ENCODE measurements around the gene ARPC1A. TPM values are rescaled to one million over a fixed set of nuclear protein-coding genes. Genes with fewer than 3 reads are reported as not detected.
"Not testable (repeated sequence)": the region's sequence is repeated elsewhere in the genome, so short reads cannot be mapped to it uniquely, and the experiment has no call there.

ARPC1A gene
- total and polyA plus RNA-seq, 2 of the 8 experiments (the other 6 are each of a cell fraction or from before 2014, with no cell fraction given): 123 to 155 TPM

DNA sequence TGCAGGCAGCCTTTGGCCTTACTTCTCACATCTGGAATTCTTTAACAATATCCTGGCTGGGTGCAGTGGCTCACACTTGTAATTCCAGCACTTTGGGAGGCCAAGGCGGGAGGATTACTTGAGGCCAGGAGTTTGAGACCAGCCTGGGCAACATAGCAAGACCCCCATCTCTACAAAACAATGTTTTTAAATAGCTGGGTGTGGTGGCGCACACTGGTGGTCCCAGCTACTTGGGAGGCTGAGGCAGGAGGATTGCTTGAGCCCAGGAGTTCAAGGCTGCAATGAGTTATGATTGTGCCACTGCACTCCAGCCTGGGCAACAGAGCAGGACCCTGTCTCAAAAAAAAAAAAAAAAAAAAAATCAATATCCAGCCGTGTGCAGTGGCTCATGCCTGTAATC, 35.5 kb upstream of the ARPC1A start:
- H3K4me1 ChIP-seq (replicated peaks in 1 of 4; ENCODE audit: control insufficient read depth in 3 of 4, insufficient read depth in 4 of 4, low read length in 3 of 4); H3K79me1 ChIP-seq (ENCODE audit: low read depth, low read length); H2BK20ac ChIP-seq (ENCODE audit: low read length); H3K4ac ChIP-seq (replicated peaks; ENCODE audit: insufficient read length, low read depth, low read length); H4K20me1 ChIP-seq (replicated peaks in 1 of 2; ENCODE audit: control insufficient read depth in 1 of 2, insufficient read depth in 2 of 2, low read length in 2 of 2); H3K18ac ChIP-seq (ENCODE audit: extremely low read depth, low read length); DNase-seq (ENCODE audit: low read depth in 1 of 2, low spot score in 2 of 2); H4K8ac ChIP-seq (ENCODE audit: extremely low read depth, insufficient read depth, low read length); H3K14ac ChIP-seq (ENCODE audit: insufficient read length); H2BK120ac ChIP-seq (replicated peaks; ENCODE audit: low read depth, low read length); H2AK5ac ChIP-seq (ENCODE audit: low read depth, low read length); FAIRE-seq; H4K5ac ChIP-seq (ENCODE audit: insufficient read length, low read depth, low read length); H3K36me3 ChIP-seq (ENCODE audit: control insufficient read depth in 2 of 4, insufficient read depth in 4 of 4, low read length in 3 of 4); H3K23me2 ChIP-seq (ENCODE audit: low read depth, low read length); H3K27me3 ChIP-seq (replicated peaks in 1 of 4; ENCODE audit: control insufficient read depth in 3 of 4, extremely low read depth in 1 of 4, insufficient read depth in 3 of 4, low read length in 3 of 4); H3K27ac ChIP-seq (ENCODE audit: low read depth, low read length); H3K79me2 ChIP-seq (ENCODE audit: control insufficient read depth in 1 of 2, insufficient read depth in 2 of 2, low read length in 2 of 2); H2BK12ac ChIP-seq (ENCODE audit: low read depth, low read length); H2AFZ ChIP-seq (ENCODE audit: low read length); H3K9me3 ChIP-seq (ENCODE audit: insufficient read depth in 2 of 2, low read depth in 1 of 2, low read length in 1 of 2); H3K4me2 ChIP-seq (ENCODE audit: insufficient read depth in 1 of 2, low read depth in 2 of 2, low read length in 2 of 2); H3K23ac ChIP-seq (ENCODE audit: insufficient read length); H3K56ac ChIP-seq (replicated peaks; ENCODE audit: insufficient read length, low read depth, low read length); H3K4me3 ChIP-seq (ENCODE audit: extremely low read depth in 1 of 4, insufficient read depth in 2 of 4, low read depth in 3 of 4, low read length in 4 of 4); H3K9ac ChIP-seq (replicated peaks in 1 of 4; ENCODE audit: extremely low read depth in 1 of 4, low read depth in 3 of 4, low read length in 3 of 4); H2BK5ac ChIP-seq (ENCODE audit: low read depth, low read length); H2BK15ac ChIP-seq (ENCODE audit: low read length); H4K91ac ChIP-seq (replicated peaks; ENCODE audit: insufficient read length, low read length); POLR2A ChIA-PET (ENCODE audit: partially characterized antibody): not testable (repeated sequence)
- 96% methylated on average over 3 of the region's 3 CpGs; no CpG with 5 or more reads in 1 of the 2 experiments for WGBS, 2 experiments (ENCODE audit: extremely low coverage in 1 of 2, insufficient coverage in 1 of 2, insufficient read length in 1 of 2, insufficient replicate concordance in 2 of 2, low coverage in 1 of 2, low lambda C conversion rate in 2 of 2, missing lambda C conversion rate in 1 of 2)
- CTCF ChIA-PET (ENCODE audit: partially characterized antibody): interaction anchor here (0.6 to 1.5 kb wide), 6 partner anchors 19 to 254 kb away, joined by 3 to 4 read pairs (median 4); no protein-coding TSS in a partner anchor
